Dermis microvascular lymphatic vessel endothelial cell (primary cell): ENCODE results near the gene IMMP2L. TPM values are rescaled to one million over a fixed set of nuclear protein-coding genes. Genes with fewer than 3 reads are reported as not detected.

Experiments
- DNase-seq, 2 donors: peaks; one replicate each; pipeline versions ENCODE4 v3.0.0 to v3.0.0-alpha.2; 2010; ENCODE audit warnings: low read depth in 2 of 2
- total RNA-seq: library from RNA; depleted of rRNA; stranded (reverse); fragments of >200 nt; gene quantifications from 2 replicates; pipeline ENCODE4 v1.2.1, GENCODE V29; 2014

The IMMP2L gene
- total RNA-seq, 1 donor from 2014 or later = 6.0 TPM

DNA sequence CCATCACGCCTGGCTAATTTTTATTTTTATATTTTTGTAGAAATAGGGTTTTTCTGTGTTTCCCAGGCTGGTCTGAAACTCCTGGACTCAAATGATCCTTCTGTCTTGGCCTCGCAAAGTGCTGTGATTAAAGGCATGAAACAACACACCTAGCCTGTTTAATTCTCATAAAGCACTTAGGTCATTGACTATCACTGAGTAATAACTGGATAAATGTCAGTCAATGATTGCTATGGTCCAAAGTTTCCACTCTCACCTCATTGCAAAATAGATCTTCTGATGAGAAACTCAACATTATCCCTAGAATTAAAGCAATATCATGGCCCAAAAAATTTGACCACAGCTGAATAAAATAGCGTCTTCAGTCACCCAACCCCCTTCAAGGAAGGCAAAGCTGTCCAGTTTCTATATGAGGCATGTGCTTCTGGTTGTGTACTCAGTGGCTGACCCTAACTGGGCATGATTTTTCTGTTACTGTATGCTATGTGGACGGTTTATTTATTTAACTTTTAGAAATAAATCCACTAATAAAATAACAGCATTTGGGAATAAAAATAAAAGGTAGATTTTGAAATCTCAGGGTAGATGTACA lies 557.9 kb downstream of the IMMP2L start:
- no peak for DNase-seq

DNA sequence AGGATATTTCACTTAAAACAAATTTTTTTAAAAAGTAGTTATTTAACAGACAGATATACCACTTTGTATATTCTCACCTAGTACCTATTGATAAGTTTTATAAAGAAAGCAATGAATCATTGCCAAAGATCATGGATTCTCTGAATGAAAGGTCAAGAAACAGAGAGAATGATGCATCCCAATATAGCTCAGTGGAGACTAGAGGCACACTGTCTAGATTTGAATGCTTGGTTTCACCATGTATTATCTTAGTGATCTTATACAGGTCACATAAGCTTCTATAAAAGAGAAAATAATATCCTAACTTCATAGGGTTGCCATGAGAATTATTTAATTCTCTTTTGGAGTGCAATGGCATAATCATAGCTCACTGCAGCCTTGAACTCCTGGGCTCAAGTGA lies 558.4 kb downstream of the IMMP2L start:
- no peak for DNase-seq

DNA sequence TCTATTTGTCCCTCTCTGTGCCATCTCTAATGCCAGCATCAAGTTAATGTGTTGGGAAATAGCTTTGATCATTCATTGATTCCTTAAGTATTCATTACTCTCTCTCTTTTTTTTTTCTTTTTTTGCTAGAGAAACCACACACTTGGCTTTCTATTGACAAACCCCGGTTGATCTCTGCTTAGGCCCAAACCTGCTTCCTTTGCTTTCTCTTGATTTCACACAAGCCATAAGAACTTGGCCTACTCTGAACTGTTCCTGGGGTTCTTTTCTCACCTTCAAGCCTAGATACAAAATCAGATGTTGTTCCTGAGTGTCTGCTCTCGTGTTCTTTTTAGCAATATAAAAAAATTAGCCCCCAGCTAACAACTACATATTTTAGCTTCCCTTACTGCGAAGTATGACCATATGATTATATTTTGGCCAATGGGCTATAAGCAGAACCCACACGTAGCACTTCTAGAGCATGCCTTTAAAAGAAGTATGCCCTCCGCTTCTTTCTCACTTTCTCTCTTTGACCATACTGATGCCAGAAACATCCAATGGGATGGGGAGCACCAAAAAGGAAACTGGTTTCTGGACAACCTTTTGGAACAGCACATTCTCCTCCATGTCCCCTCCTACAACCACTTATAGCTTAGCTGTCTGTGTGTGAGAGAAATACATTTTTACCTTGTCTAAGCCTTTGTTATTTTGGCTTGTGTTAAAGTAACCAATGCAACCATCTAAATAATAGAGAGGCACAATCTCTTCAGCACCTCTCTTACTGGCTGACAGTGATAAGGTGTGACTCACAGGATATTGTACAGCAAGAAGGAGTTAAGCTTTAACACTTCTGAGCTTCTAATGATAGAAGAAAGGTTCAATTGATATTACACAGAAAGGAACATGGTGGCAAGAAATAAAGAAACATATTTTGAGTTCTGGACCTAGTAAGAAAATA lies 568.0 kb downstream of the IMMP2L start:
- DNase-seq = no peak

DNA sequence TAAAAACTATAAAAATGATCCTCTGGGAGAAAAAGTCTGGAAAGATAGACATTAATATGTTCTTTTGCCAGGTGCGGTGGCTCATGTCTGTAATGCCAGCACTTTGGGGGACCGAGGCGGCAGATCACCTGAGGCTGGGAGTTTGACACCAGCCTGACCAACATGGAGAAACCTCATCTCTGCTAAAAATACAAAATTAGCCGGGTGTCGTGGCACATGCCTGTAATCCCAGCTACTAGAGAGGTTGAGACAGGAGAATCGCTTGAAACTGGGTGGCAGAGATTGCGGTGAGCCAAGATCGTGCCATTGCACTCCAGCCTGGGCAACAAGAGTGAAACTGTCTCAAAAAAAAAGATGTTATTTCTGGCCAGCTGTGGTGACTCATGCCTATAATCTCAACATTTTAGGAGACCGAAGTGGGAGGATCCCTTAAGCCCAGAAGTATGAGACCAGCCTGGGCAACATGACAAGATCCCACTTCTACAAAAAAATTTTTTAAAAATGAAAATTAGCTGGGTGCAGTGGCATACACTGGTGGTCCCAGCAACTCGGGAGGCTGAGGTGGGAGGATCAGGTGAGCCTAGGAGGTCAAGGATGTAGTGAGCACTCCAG lies 573.3 kb downstream of the IMMP2L start:
- DNase-seq = no peak

DNA sequence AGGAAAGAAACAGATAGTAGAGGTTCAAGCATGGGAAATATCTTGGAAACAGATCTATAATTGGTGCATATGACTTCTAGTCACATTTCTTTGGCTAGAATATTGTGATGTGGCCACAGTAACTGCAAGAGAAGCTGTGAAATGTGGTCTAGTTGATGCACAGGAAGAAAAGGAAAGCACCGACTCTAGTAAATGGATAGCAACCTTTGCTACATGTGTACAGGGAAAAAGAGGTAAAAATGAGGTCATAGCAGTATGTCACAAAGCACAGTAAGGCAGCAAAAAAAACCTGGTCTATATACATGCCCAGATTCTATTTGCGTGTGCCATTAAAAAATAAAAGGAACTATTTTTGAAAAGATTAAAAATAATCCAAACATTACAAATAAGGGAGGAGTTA lies 573.9 kb downstream of the IMMP2L start:
- no peak for DNase-seq

DNA sequence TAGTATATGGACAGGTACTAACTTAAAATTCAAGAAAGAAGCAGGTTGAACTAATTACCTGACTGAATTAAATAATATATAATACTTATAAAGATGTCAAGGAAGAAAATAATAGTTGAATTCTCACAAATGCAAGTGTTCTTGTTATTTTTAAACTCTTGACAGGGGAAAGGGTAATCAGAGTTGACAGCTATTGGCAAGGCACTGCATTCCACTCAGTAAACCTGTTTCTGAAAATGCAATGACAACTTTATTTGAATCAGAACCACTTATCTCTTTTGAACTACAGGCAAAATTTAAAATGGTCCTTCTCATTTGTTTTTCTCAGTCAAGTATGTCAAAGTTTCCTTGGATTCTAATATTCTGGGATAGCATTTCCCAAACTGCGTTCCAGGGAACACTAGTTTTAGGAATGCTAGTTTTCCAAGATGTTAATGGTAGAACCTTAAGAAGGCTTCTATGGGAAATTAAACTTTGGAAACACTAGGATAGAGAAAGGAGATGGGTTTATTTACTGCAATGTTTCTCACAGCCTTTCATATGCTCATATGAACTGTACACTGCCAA lies 575.1 kb downstream of the IMMP2L start:
- DNase-seq = no peak

DNA sequence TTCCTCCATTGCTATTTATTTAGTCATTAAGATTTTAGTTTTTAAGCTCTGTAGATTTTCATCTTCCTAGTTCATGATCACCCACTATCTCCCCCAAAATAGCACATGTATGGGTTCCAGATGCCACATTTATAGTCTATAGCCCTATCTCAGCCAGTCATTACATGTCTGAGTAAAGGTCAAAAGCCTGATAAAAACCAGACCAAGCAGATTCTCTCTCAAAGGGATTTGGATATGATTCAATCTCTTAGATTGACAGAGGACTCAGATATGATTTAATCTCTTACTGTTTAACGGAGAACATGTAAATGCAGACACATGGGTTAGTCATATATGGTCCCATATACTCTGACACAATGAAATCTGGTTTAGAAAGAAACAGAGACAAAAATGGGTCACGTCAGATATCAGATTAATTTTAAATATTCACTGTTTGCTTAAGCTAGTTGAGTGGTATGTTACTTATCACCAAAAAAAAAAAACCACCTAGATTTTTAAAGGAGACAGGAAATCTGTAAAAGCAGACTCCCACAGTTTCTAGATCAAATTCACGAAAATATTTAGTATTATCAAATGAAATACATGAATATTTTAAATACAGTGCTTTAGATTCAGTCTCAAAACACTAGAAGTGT lies 578.4 kb downstream of the IMMP2L start:
- no peak for DNase-seq

DNA sequence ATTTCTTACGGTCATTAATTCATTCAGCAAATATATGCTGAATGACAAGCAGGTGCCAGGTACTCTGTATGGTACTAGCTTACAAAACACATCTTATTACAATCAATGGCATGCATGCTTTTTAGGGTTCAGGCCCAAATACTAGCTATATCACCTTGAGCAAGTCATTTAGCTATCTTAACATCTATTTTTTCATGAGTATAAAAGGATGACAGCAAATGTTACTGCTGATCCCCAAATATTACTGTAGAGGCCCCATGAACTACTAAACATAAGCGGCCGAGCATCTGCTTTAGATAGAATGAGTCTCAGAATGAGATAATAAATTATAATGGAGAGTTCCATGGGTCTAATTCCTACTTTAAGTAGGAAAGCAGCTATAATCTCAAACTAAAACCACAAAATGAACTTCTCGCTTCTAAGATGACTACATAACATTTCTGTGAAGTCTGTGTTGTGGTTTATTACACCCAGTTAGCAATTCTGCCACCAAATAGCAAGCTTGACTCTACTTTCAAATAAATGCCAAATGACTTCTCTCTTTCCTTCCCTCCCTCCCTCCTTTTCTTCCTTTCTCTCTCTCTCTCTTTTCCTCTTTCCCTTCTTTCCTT lies 585.1 kb downstream of the IMMP2L start:
- DNase-seq = no peak

DNA sequence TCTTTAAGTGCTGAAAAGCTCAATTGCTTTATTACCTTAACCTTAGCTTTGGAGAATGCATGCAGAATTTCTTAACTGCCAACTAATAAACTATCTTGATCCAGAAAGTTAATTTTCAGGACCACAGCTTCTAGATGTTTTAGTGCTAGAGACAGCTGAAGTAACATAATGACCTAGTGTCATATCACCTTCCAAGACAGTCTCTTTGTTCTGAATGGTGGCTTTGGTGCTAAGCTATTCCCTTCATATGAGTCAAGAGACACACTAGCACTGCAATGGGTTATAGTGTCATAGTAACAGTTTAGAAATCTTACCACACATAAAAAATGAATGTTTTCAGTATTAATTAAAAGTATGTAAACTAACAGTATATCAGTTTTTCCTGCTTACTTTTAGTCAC lies 586.8 kb downstream of the IMMP2L start:
- no peak for DNase-seq

DNA sequence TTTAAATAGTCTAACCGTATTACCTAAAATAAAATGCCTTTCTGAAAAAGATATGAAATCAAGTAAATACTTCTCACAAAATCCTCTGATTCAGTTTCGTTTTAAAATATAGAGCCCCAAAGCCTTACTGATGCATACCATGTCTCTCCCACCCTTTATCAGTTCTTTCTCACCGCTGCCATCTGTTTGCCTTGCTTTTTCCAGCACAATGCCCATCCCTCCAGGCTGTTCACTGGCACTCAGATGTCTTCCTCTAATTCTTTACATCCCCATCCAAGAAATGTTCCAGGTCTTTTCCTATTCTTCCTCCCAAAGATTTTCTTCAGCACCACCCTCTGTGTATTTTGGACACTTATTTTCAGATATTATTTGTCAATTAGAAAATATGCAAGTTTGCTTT lies 587.9 kb downstream of the IMMP2L start:
- no peak for DNase-seq

DNA sequence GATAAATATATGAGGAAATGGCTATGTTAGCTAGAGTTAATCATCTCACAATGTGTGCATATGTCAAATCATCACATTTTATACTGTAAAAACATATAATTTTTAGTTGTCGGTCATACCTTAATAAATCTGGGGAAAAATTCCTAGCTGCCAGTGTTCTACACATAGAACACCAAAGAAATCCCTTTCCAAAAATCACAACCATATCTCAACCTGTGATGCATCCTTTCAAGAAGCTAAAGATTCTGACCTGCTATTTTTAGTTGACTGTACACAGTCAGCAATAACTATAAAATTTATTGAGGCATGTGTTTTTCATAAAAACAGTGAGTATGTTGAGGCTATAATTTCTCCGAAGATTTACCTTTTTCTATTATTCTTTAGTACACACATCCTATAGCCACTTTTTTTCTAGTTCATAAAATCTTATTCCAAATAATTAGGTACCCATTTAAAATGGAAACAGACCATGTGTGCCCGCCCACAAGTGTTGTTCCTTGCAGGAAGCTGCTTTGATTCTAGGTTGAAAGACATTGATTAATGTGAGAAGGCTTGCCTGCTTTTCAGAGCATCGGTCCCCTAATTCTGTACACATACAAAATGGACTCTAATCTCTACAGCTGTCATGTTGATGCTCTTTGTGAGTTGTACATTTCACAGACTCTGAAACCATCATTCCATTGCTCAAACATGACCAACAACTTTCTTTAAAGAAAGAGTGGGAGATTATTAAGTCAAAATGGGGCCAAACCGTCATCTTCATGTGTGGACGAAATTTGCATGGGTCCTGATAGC lies 588.9 kb downstream of the IMMP2L start:
- no peak for DNase-seq

DNA sequence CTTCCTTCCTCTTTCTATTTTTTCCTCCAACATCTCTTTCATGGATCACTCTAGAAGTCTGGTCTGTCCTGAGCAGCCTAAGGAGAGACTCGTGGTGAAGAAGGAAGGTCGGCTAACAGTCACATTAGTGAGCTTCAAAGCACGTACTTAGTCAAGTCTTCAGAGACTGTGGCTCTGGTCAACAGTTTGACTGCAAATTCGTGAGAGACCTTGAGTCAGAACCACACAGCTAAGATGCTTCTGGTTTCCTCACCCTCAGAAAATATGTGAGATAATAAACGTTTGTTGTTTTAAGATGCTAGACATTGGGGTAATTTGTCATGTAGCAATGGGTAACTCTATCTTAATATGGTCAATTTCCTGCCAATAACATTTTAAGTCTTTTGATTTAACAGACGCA lies 597.5 kb downstream of the IMMP2L start:
- no peak for DNase-seq

DNA sequence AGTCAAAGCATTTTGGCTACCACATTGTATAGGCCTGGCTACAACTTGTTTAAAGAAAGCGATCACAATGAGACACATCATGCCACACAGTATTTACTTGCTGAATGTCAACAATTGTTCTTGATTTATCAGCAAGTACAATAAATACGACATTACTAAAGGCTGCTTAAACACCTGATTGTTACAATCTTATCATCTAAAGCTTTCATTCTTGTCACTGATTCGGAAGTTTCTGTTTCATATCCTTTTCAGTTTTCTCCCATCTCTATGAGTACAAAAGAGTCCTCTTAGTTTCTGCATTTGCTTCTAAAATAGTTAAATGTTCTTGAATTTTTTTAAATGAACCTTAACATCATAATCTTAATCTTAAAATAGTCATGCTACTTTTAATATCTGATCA lies 599.5 kb downstream of the IMMP2L start:
- DNase-seq = no peak

DNA sequence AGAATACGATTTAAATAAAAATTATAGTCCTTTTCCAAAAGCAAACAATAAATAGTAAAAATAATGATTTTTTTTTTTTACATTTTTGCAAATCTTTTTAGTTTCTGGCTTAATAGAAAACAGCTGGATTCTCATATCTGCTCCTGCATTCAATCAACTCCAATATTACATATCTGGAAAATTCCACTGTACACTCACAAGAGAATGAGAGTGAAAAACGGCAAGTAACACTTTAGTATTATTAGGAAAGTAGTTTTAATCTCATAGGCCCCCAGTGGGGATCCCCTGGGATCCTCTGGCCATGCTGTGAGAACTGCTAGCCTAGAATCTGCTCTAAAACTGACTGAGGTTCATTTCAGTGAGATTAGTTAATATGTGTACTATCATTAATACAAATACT lies 599.9 kb downstream of the IMMP2L start:
- no peak for DNase-seq

DNA sequence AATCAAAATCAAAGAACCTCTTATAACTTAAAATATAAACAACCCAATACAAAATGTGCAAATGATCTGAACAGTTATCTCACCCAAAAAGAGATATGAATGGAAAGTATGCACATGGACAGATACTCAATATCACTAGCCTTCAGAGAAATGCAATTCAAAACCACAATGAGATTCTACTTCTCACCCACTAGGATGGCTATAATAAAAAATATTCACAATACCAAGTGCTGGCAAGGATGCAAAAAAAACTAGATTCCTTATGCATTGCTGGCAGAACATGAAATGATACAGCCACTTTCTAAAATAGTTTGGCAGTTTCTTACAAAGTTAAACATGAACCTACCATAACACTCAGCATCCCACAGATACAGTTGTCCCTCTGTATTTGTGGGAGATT lies 601.5 kb downstream of the IMMP2L start:
- no peak for DNase-seq

DNA sequence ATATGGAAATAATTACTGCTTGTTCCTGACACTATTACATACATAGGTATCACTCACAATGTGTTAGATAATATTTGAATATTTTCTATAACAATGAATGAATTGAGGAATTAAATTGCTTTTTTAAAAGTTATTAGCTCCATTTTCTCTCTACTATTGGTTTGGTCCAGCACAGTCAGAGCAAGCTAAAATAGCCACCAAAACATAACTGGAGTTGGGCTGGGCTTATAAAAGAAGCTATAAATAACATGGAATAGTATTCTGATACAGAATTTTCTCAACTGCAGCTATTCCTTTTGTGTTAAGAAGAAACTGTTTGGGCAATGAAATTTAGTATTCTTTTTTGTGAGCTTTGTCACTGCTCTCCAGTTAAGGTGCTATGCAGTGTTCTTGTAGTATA lies 614.0 kb downstream of the IMMP2L start:
- no peak for DNase-seq

DNA sequence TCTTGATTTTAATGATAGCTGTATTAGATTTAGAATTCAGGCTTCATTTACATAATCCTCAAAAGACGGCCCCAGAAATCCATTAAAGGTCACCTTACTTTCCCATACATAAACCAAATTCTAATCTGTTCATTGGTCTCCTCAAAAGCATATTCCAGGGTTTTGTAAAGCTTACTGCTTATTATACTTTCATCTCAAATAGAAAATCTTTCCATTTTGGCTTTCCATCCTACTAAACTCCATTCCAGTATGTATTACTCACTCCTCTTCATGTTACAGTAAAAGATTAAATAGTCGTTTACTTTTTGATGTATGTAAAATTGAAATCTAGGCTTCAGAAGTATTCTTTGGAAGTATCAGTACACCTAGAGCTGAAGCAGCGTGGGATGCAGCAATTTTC lies 614.9 kb downstream of the IMMP2L start:
- no peak for DNase-seq

DNA sequence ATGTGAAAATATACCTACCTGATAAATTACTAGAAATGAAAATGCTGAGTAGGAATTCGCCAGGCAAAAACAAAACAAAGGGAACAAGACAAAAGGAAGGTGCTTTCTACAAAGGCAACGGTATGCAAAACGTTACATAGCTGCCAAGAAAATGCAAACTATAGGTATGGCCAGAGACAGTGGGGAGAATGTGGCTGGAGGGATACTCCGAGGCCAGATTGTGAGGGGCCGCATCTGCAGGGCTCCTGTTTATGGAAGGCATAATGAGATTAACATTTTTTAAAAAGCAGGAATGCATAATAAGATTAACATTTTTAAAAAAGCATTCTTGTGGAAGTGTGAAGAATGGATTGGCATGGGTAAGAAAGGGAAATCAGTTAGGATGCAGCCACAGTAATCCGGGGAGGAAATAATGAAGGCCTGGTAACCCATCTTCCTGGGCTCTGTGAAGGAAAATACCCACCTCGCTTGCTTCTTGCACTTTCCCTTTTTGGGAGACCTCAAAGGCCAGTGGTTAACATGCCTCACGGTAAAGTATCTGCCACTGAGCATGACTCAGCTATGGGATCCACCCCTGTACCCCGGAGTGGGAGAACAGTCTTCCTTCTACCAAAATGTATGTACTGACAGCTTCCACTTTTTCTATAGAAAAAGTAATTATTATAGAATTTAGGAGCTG lies 617.2 kb downstream of the IMMP2L start:
- no peak for DNase-seq

DNA sequence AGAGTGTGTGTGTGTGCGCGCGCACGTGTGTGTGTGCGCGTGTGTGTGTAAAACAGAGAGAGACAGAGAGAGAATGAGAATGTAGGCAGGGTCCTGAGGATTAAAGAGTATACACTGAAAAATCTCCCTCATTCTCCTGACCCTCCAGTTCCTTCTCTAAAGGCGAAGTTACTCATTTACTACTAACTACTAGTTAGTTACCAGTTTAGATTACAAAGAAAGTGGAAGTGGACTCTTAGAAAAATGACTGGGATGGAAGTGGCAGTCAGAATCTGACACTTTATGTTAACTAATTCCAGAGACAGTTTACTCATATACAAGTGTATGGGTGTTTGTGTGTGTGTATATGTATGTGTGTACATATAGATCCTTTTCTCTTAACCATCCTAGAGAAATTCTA lies 617.8 kb downstream of the IMMP2L start:
- DNase-seq = no peak

DNA sequence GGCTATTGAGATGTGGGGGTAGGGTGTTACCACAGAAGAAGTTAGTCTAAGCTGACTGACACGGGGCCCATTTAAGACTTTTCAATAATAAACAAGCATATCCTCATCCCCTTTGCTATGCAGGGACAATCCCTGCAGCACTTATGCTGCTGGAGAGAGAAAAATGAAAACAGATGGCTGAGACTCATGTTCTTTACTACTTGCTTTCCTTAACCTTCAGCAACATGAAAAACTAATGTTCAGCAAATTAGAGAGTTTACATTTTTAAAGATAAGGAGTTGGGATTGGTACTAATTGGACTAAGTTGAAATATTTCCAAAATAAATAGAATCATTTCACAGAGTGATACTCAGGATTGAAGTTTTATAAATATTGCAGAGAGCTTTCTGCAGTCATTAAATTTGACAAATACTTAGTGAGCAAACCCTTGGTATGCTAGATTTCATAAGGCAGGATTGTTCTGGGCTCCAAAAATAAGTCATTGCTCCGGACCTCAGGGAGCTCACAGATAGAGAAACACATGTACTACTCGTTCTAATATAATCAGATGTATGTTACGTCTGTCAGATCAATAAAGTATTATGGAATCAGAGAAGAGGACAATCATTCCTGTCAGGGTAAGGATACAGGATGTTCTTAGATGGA lies 618.5 kb downstream of the IMMP2L start:
- no peak for DNase-seq
